Heart right ventricle (tissue), 16 donors: Measurements from ENCODE around the gene LXN. TPM values are rescaled to one million over a fixed set of nuclear protein-coding genes. Genes with fewer than 3 reads are reported as not detected.
A peak's percentile ranks its signal among the peaks of the same experiment; 100 is the strongest.

Source experiments
- ATAC-seq, 8 donors: fragments of 200-7000 bp; cut with Tn5 transposase; one replicate each; pipeline ENCODE4 v1.9.1; 2020; ENCODE audit warnings: mild to moderate bottlenecking in 8 of 8, moderate library complexity in 8 of 8, moderate number of reproducible peaks in 1 of 8
- DNase-seq, 2 donors: peaks; one replicate each; pipeline ENCODE4 v3.0.0-alpha.2; 2020
- H3K27ac ChIP-seq, 10 donors: fragments of 200-600 bp; sonication (generic) in 2 of 10; one replicate each; pipeline versions ENCODE4 v1.5.0 to v1.8.0; 2020 to 2022; ENCODE audit warnings: mild to moderate bottlenecking in 3 of 10
- H3K27me3 ChIP-seq, 7 donors: fragments of 200-600 bp; one replicate each; pipeline ENCODE4 v1.8.0; 2021 to 2022; ENCODE audit warnings: mild to moderate bottlenecking in 2 of 7
- H3K36me3 ChIP-seq, 9 donors: fragments of 200-600 bp; sonication (generic) in 1 of 9; one replicate each; pipeline versions ENCODE4 v1.5.0 to v1.8.0; 2020 to 2022; ENCODE audit warnings: mild to moderate bottlenecking in 2 of 9
- H3K4me1 ChIP-seq, 9 donors: fragments of 200-600 bp; sonication (generic) in 1 of 9; one replicate each; pipeline versions ENCODE4 v1.5.0 to v1.8.0; 2020 to 2022; ENCODE audit warnings: mild to moderate bottlenecking in 4 of 9
- H3K4me3 ChIP-seq, 10 donors: fragments of 200-600 bp; sonication (generic) in 2 of 10; one replicate each; pipeline versions ENCODE4 v1.5.0 to v1.8.0; 2020 to 2022; ENCODE audit warnings: mild to moderate bottlenecking in 7 of 10, moderate library complexity in 2 of 10
- H3K9me3 ChIP-seq, 11 donors: fragments of 200-600 bp in 10 of 11; sonication (generic) in 2 of 11; one replicate each; pipeline versions ENCODE4 v1.5.0 to v1.8.0; 2013 to 2022; ENCODE audit warnings: mild to moderate bottlenecking in 2 of 11, control low read depth in 1 of 11, moderate library complexity in 1 of 11
- CTCF ChIP-seq, 9 donors: fragments of 200-600 bp; sonication (generic) in 2 of 9; IDR thresholded peaks; one replicate each; pipeline versions ENCODE4 v1.5.0 to v1.8.0; 2021 to 2022; ENCODE audit warnings: antibody characterized with exemption in 9 of 9, mild to moderate bottlenecking in 5 of 9, moderate library complexity in 1 of 9
- WGBS, 2 donors: extraction: QIAGEN DNeasy Blood & Tissue Kit; methylation state at CpG; one replicate each; pipeline ENCODE4 v1.1.7; 2013; ENCODE audit warnings: inconsistent platforms in 1 of 2; 5-methylcytosine and 5-hydroxymethylcytosine counted together
- intact Hi-C, 10 donors: fragments of 100-400 bp; cut with DNase I; formaldehyde crosslinking; loops; one replicate each; pipeline versions ENCODE4 v1.11.1 to v1.14.2; 2022
- polyA plus RNA-seq, 2 donors: library from polyadenylated mRNA; stranded (reverse); fragments of 200-250 nt; gene quantifications; one replicate each; pipeline ENCODE4 v1.2.3, GENCODE V29; 2013
- total RNA-seq, 10 donors: library from RNA; stranded (reverse); fragmentation: NEBNext Ultra II Directional in 3 of 10; extraction: Animal tissue kit (Norgen Biotek cat#: 25700) in 3 of 10; gene quantifications; one replicate each; pipeline versions ENCODE4 v1.2.1 to v1.2.4, GENCODE V29; 2021 to 2023
- donor health status: Arrhythmogenic right ventricular cardiomyopathy.
- donor health status: ischemic (EF 13 %, LVEDD 7.1; RV severe dilation, severe dysfunction).
- donor health status: healthy with polysubstance abuse.
- donor health status: DM: no; HTN: yes; CAD: no.
- donor health status: DM: no; HTN: no; CAD: no.
- donor health status: ischemic (EF 25% LVEDD 6.9; RV normal size, moderate dysfunction).
- donor health status: ischemic (EF 25% LVEDD 5.7; RV mildly dilated, moderate dysfunction).
- donor health status: healthy.
- donor health status: DM: yes; HTN: yes; CAD: no.
- donor health status: Ischemic cardiomyopathy.
- donor health status: ischemic (EF 35%, LVEDD 5.7; RV mildly dilated, moderate dysfunction).
- donor health status: nonischemic (EF 11% LVEDD 7.7; RV severe dilation, severe dysfunction).
- donor health status: DM: yes; HTN: yes; CAD: no.
- donor health status: PGD.
- donor health status: ischemic (EF 29% LVEDD 5.4; RV normal size, mild dysfunction).
- donor health status: nonischemic (EF 23%, LVEDD 6.1; RV moderate dilation, normal function).

LXN gene
- total and polyA plus RNA-seq, 12 donors = 2.5 to 10.0 (median 3.4) TPM

DNA sequence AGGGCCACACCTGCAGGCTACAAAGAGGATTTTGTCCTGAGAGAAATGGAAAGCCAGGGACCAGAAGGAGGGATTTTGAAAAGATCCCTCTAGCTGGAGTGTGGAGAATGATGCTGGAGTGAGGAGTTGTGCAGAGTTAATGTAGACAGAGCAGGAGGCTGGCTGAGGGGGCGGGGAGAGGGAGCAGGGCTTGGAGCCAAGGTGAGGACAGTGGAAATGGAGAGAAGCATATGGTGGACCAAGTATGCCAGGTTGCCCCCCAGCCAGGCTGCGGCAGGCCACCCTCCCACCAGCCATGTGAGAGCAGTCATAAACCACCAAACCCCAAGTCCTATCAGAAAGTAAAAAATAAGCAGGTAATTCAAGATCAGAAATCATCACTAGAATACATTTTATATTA is 45.1 kb upstream of the LXN start:
- Histone ChIP-seq H3K36me3 (peaks cover 0 to 15% (median 0%) of the 10 kb centered on the region in 9 donors), H3K9me3 (no peaks in the 10 kb centered on the region), H3K4me3 (no peak overlapping the region), H3K27me3 (no peaks in the 10 kb centered on the region), H3K27ac (peak overlapping the region in 2 of 10 donors; percentile 13 to 29), H3K4me1 (peaks cover 4 to 56% (median 33%) of the 10 kb centered on the region in 9 donors)
- ATAC-seq (no peak), DNase-seq (no peak)
- no peak for TF ChIP-seq CTCF (IDR thresholded peaks at IDR 0.05)
- 93 to 98% methylated on average over 2 of the region's 2 CpGs for WGBS, 2 donors
- intact Hi-C loops = no loop called here

DNA sequence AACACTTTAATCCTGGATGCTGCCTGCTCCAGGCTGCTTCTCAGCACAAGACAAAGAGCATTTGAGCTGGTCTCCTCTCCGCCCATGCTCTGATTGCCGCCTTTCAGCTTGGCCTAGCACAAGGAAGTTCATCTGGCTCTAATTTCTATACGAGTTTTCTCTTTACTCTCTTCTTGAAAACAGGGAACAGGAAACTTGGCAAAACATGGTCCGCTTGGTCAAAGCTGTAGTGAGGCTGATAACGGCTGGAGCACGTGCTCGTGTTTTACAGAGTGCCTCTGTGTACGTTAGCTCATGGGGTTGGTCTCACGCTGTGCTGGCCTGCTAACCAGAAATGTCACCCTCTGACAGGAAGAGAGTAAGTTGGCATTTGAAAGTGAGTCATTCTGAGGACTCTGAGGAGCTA is 40.6 kb upstream of the LXN start:
- peak overlapping the region in 7 of 10 donors; percentile 32 to 80 (median 52) for H3K27ac ChIP-seq

GRCh38 chr3:158712443-158712842 is 40.0 kb upstream of the LXN start:
- Histone ChIP-seq H3K27ac (peak overlapping the region in 8 of 10 donors; percentile 5 to 80 (median 48)), H3K4me3 (no peak overlapping the region), H3K36me3 (peaks cover 0 to 47% (median 0%) of the 10 kb centered on the region in 9 donors), H3K4me1 (peaks cover 0 to 74% (median 32%) of the 10 kb centered on the region in 9 donors), H3K9me3 (no peaks in the 10 kb centered on the region), H3K27me3 (no peaks in the 10 kb centered on the region)
- ATAC-seq (no peak), DNase-seq (no peak)
- no peak for TF ChIP-seq CTCF (IDR thresholded peaks at IDR 0.05)
- WGBS, 2 donors = 58 to 74% methylated on average over 1 of the region's 1 CpG
- intact Hi-C loops = no loop called here

More for the DNA sequence above, 40.6 kb upstream of the LXN start:
- intact Hi-C loops = no loop called here
- 34 to 37% methylated on average over 9 of the region's 9 CpGs for WGBS, 2 donors
- DNase-seq (no peak), ATAC-seq (peak; percentile 53 to 90 (median 76))
- H3K36me3 ChIP-seq = peaks cover 0 to 40% (median 0%) of the 10 kb centered on the region in 9 donors
- peaks cover 0 to 80% (median 35%) of the 10 kb centered on the region in 9 donors for H3K4me1 ChIP-seq
- H3K27me3 ChIP-seq = no peaks in the 10 kb centered on the region
- TF ChIP-seq CTCF (IDR thresholded peaks at IDR 0.05) = no peak
- no peaks in the 10 kb centered on the region for H3K9me3 ChIP-seq
- H3K4me3 ChIP-seq = no peak overlapping the region

DNA sequence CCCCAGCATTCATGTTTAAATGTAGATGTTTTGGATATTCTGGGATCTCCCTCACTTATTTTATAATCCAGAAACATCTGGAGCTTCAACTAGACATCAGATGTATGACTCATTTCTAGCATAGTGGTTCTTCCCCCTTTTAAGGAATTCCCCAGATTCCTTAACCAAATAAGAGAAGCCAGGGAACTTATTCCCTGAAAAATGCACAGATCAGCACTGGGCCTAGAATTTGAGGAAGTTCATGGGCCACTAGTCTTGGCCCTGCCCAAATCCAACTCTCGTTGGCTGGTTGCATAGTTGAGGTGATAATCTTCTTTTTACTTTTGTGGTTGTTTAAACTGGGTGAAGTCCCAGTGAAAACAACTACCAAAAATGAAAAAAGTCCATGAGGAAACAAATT is 39.4 kb upstream of the LXN start:
- peak overlapping the region in 6 of 10 donors; percentile 5 to 80 (median 54) for H3K27ac ChIP-seq
- no peaks in the 10 kb centered on the region for H3K9me3 ChIP-seq
- H3K27me3 ChIP-seq = no peaks in the 10 kb centered on the region
- WGBS, 2 donors = 52 to 68% methylated on average over 1 of the region's 1 CpG
- DNase-seq (no peak), ATAC-seq (peak in 7 of 8 donors; percentile 24 to 71 (median 54))
- no peak for TF ChIP-seq CTCF (IDR thresholded peaks at IDR 0.05)
- H3K4me1 ChIP-seq = peaks cover 0 to 69% (median 29%) of the 10 kb centered on the region in 9 donors
- intact Hi-C loops = no loop called here
- H3K4me3 ChIP-seq = no peak overlapping the region
- peaks cover 0 to 53% (median 0%) of the 10 kb centered on the region in 9 donors for H3K36me3 ChIP-seq
